HepG2 (cell line): ENCODE results near the gene ETV6. TPM values are rescaled to one million over a fixed set of nuclear protein-coding genes. Genes with fewer than 3 reads are reported as not detected.

Source experiments
- ATF2 ChIP-seq: sonication (generic); formaldehyde crosslinking; IDR thresholded peaks from 2 replicates; pipeline ENCODE4 v1.4.0; 2020; ENCODE audit warnings: missing genetic modification reagents
- HIC2 ChIP-seq: sonication (generic); formaldehyde crosslinking; IDR thresholded peaks from 2 replicates; pipeline ENCODE4 v1.9.0; 2022; ENCODE audit warnings: low read depth, missing genetic modification reagents
- PAXIP1 ChIP-seq: sonication (generic); formaldehyde crosslinking; conservative IDR thresholded peaks from 2 replicates; pipeline ENCODE4 v1.4.0; 2020; ENCODE audit warnings: mild to moderate bottlenecking, missing genetic modification reagents, moderate library complexity
- RAD21 ChIP-seq: fragments of 450-650 bp; formaldehyde crosslinking; IDR thresholded peaks from 2 replicates; pipeline ENCODE4 v1.5.0; 2020; ENCODE audit warnings: mild to moderate bottlenecking
- SAP130 ChIP-seq: IDR thresholded peaks from 2 replicates; pipeline ENCODE4 v1.6.1; 2016; ENCODE audit warnings: low read depth
- SNAPC4 ChIP-seq: sonication (generic); formaldehyde crosslinking; IDR thresholded peaks from 2 replicates; pipeline ENCODE4 v1.4.0; 2020; ENCODE audit warnings: mild to moderate bottlenecking, missing genetic modification reagents
- STAG1 ChIP-seq: sonication (generic); formaldehyde crosslinking; IDR thresholded peaks from 2 replicates; pipeline ENCODE4 v1.4.0; 2020; ENCODE audit warnings: missing genetic modification reagents
- SYNCRIP ChIP-seq: fragments of 200-400 bp; formaldehyde crosslinking; IDR thresholded peaks from 2 replicates; pipeline ENCODE4 v1.6.1; 2018; ENCODE audit warnings: mild to moderate bottlenecking, low read depth, low read length; ENCODE audit not compliant: insufficient read depth
- TBX2 ChIP-seq: sonication (generic); formaldehyde crosslinking; IDR thresholded peaks from 2 replicates; pipeline ENCODE4 v1.5.0; 2020; ENCODE audit warnings: missing genetic modification reagents, mild to moderate bottlenecking, borderline replicate concordance
- ZBTB26 ChIP-seq: IDR thresholded peaks from 2 replicates; pipeline ENCODE4 v1.6.1; 2016; ENCODE audit warnings: missing compliant biosample characterization, missing genetic modification reagents, borderline replicate concordance
- ZMYM4 ChIP-seq: sonication (generic); formaldehyde crosslinking; IDR thresholded peaks from 2 replicates; pipeline ENCODE4 v1.8.1; 2023; ENCODE audit warnings: mild to moderate bottlenecking, missing genetic modification reagents
- ZNF501 ChIP-seq: sonication (generic); formaldehyde crosslinking; IDR thresholded peaks from 2 replicates; pipeline ENCODE4 v1.5.1; 2020; ENCODE audit warnings: mild to moderate bottlenecking, moderate library complexity, missing genetic modification reagents
- ZNF572 ChIP-seq: sonication (generic); formaldehyde crosslinking; IDR thresholded peaks from 2 replicates; pipeline ENCODE4 v1.5.1; 2020; ENCODE audit warnings: mild to moderate bottlenecking, missing genetic modification reagents
- ZNF580 ChIP-seq: IDR thresholded peaks from 2 replicates; pipeline ENCODE4 v1.6.1; 2016; ENCODE audit warnings: low read depth, borderline replicate concordance
- ZNF768 ChIP-seq: sonication (generic); formaldehyde crosslinking; IDR thresholded peaks from 2 replicates; pipeline ENCODE4 v1.4.0; 2020; ENCODE audit warnings: missing genetic modification reagents
- polyA plus RNA-seq, 8 experiments: library from polyadenylated mRNA; depleted of rRNA in 3 of 8; stranded (reverse) in 7 of 8; unstranded in 1 of 8; fragments of >200 nt; fragmentation: Illumina TruSeq in 4 of 8; extraction: Trizol in 4 of 8; gene quantifications; 2 replicates each; pipeline versions ENCODE4 v1.2.1 to v1.2.3, GENCODE V29; 2011 to 2016; ENCODE audit warnings: low read depth in 4 of 8, missing spikeins in 1 of 8, mixed read lengths in 1 of 8; ENCODE audit not compliant: insufficient read depth in 1 of 8
- total RNA-seq, 5 experiments: library from RNA; depleted of rRNA; stranded (reverse); fragments of >200 nt; fragmentation: Illumina TruSeq; extraction: Trizol; gene quantifications; 2 replicates each; pipeline ENCODE4 v1.2.3, GENCODE V29; 2016; ENCODE audit warnings: low read depth in 1 of 5

The ETV6 gene
- total and polyA plus RNA-seq, 2 of the 13 experiments (the other 11 are each of a cell fraction or from before 2014, with no cell fraction given): 2.2 to 3.0 TPM

- TF ChIP-seq PAXIP1 (CRISPR knock-in tag): no peak
- TF ChIP-seq ZNF768 (CRISPR knock-in tag): no peak
- no peak for TF ChIP-seq ZNF501 (CRISPR knock-in tag)
- TF ChIP-seq SAP130 (CRISPR knock-in tag): peak; percentile 38
- no peak for TF ChIP-seq ZNF580
- peak; percentile 87 for TF ChIP-seq STAG1 (CRISPR knock-in tag)
- no peak for TF ChIP-seq TBX2 (CRISPR knock-in tag)
- no peak for TF ChIP-seq ZBTB26 (CRISPR knock-in tag)
- TF ChIP-seq ZMYM4: no peak
- no peak for TF ChIP-seq SNAPC4 (CRISPR knock-in tag)
- TF ChIP-seq SYNCRIP: no peak
- TF ChIP-seq HIC2: no peak
- 0 out of 2 replicates have a peak, but pooled peaks have one; percentile 24 for TF ChIP-seq RAD21 (CRISPR knock-in tag)
- TF ChIP-seq ZNF572 (CRISPR knock-in tag): no peak
- no peak for TF ChIP-seq ATF2 (CRISPR knock-in tag)
Measured at GRCh38 chr12:11621797-11622423, 27.6 kb upstream of the ETV6 start (continued).
